ENCODE data around the gene ARHGAP40. TPM values are rescaled to one million over a fixed set of nuclear protein-coding genes. Genes with fewer than 3 reads are reported as not detected.

The ARHGAP40 gene
- total and polyA plus RNA-seq, 2 of the 13 experiments (the other 11 are each of a cell fraction or from before 2014, with no cell fraction given) = 0.75 to 2.1 TPM

- TF ChIP-seq HOXA5 (CRISPR knock-in tag; IDR thresholded peaks at IDR 0.05) (peak; percentile 72; the same call in 1 of the 2 replicates), NCOA1 (CRISPR knock-in tag; IDR thresholded peaks at IDR 0.05) (no peak), ZNF784 (CRISPR knock-in tag; IDR thresholded peaks at IDR 0.05; ENCODE audit: borderline replicate concordance) (no peak), TSC22D2 (CRISPR knock-in tag; IDR thresholded peaks at IDR 0.05; ENCODE audit: borderline replicate concordance) (no peak), FOSL1 (CRISPR knock-in tag; IDR thresholded peaks at IDR 0.05; ENCODE audit: borderline replicate concordance) (no peak), ZBTB21 (CRISPR knock-in tag; IDR thresholded peaks at IDR 0.05) (no peak), ZNF282 (IDR thresholded peaks at IDR 0.05; ENCODE audit: partially characterized antibody) (no peak), SOX5 (CRISPR knock-in tag; IDR thresholded peaks at IDR 0.05; ENCODE audit: borderline replicate concordance) (peak; percentile 96), ONECUT2 (CRISPR knock-in tag; IDR thresholded peaks at IDR 0.05) (no peak), ZNF839 (CRISPR knock-in tag; IDR thresholded peaks at IDR 0.05; ENCODE audit: borderline replicate concordance) (no peak), ATF1 (CRISPR knock-in tag; IDR thresholded peaks at IDR 0.05) (0 out of 2 replicates have a peak, but pooled peaks have one; percentile 34), NPAS2 (CRISPR knock-in tag; IDR thresholded peaks at IDR 0.05; ENCODE audit: borderline replicate concordance) (no peak), SNAI1 (CRISPR knock-in tag; IDR thresholded peaks at IDR 0.05; ENCODE audit: borderline replicate concordance) (no peak), THAP8 (CRISPR knock-in tag; IDR thresholded peaks at IDR 0.05; ENCODE audit: borderline replicate concordance) (no peak)
- TF ChIP-seq, protein P1, sequence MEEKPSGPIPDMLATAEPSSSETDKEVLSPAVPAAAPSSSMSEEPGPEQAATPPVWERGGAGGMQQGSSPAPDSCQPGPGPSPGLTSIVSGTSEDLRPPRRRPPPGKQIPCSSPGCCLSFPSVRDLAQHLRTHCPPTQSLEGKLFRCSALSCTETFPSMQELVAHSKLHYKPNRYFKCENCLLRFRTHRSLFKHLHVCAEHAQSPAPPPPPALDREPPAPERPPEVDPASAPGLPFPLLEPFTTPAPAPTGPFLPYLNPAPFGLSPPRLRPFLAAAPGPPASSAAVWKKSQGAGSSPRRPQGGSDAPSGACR (CRISPR knock-in tag; IDR thresholded peaks at IDR 0.05) = no peak
- TF ChIP-seq, protein P2, sequence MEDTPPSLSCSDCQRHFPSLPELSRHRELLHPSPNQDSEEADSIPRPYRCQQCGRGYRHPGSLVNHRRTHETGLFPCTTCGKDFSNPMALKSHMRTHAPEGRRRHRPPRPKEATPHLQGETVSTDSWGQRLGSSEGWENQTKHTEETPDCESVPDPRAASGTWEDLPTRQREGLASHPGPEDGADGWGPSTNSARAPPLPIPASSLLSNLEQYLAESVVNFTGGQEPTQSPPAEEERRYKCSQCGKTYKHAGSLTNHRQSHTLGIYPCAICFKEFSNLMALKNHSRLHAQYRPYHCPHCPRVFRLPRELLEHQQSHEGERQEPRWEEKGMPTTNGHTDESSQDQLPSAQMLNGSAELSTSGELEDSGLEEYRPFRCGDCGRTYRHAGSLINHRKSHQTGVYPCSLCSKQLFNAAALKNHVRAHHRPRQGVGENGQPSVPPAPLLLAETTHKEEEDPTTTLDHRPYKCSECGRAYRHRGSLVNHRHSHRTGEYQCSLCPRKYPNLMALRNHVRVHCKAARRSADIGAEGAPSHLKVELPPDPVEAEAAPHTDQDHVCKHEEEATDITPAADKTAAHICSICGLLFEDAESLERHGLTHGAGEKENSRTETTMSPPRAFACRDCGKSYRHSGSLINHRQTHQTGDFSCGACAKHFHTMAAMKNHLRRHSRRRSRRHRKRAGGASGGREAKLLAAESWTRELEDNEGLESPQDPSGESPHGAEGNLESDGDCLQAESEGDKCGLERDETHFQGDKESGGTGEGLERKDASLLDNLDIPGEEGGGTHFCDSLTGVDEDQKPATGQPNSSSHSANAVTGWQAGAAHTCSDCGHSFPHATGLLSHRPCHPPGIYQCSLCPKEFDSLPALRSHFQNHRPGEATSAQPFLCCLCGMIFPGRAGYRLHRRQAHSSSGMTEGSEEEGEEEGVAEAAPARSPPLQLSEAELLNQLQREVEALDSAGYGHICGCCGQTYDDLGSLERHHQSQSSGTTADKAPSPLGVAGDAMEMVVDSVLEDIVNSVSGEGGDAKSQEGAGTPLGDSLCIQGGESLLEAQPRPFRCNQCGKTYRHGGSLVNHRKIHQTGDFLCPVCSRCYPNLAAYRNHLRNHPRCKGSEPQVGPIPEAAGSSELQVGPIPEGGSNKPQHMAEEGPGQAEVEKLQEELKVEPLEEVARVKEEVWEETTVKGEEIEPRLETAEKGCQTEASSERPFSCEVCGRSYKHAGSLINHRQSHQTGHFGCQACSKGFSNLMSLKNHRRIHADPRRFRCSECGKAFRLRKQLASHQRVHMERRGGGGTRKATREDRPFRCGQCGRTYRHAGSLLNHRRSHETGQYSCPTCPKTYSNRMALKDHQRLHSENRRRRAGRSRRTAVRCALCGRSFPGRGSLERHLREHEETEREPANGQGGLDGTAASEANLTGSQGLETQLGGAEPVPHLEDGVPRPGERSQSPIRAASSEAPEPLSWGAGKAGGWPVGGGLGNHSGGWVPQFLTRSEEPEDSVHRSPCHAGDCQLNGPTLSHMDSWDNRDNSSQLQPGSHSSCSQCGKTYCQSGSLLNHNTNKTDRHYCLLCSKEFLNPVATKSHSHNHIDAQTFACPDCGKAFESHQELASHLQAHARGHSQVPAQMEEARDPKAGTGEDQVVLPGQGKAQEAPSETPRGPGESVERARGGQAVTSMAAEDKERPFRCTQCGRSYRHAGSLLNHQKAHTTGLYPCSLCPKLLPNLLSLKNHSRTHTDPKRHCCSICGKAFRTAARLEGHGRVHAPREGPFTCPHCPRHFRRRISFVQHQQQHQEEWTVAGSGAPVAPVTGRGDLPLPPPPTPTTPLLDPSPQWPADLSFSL (CRISPR knock-in tag; IDR thresholded peaks at IDR 0.05) = no peak
- TF ChIP-seq, protein P3, sequence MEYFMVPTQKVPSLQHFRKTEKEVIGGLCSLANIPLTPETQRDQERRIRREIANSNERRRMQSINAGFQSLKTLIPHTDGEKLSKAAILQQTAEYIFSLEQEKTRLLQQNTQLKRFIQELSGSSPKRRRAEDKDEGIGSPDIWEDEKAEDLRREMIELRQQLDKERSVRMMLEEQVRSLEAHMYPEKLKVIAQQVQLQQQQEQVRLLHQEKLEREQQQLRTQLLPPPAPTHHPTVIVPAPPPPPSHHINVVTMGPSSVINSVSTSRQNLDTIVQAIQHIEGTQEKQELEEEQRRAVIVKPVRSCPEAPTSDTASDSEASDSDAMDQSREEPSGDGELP (IDR thresholded peaks at IDR 0.05; ENCODE audit: borderline replicate concordance, low read depth) = peak; percentile 85
These were observed 65.9 kb downstream of the ARHGAP40 start (continued) for GRCh38 chr20:38667417-38667956.
